Bronchial epithelial cell (primary cell): Measurements from ENCODE around the gene GPR21. TPM values are rescaled to one million over a fixed set of nuclear protein-coding genes. Genes with fewer than 3 reads are reported as not detected.

Experiments
- DNase-seq: peaks from one replicate; pipeline ENCODE4 v3.0.0-alpha.2; 2010; ENCODE audit warnings: low read depth
- FAIRE-seq: peaks from 2 replicates; lab custom pipeline; 2011; peaks lifted over from hg19 to GRCh38; lab: Jason Lieb, UNC
- H3K27me3 ChIP-seq: 2 replicates; pipeline ENCODE4 v1.5.1; 2011; ENCODE audit warnings: low read length; ENCODE audit not compliant: control insufficient read depth, insufficient read depth
- H3K36me3 ChIP-seq: 2 replicates; pipeline ENCODE4 v1.5.1; 2011; ENCODE audit warnings: low read length; ENCODE audit not compliant: control insufficient read depth, insufficient read depth
- H3K4me3 ChIP-seq: 2 replicates; pipeline ENCODE4 v1.5.1; 2011; ENCODE audit warnings: mild to moderate bottlenecking, low read depth, low read length, control low read depth
- total RNA-seq: library from RNA; depleted of rRNA; stranded (reverse); fragments of >200 nt; gene quantifications from 2 replicates; pipeline ENCODE4 v1.2.1, GENCODE V29; 2014
- TF ChIP-seq, protein P1 (sequence below): IDR thresholded peaks from 2 replicates; pipeline ENCODE4 v1.5.1; 2011; ENCODE audit warnings: mild to moderate bottlenecking, moderate library complexity, low read length, control low read depth, inconsistent platforms; ENCODE audit not compliant: insufficient read depth, severe bottlenecking

The GPR21 gene
- total RNA-seq, 1 donor from 2014 or later, result 1.3 TPM

DNA sequence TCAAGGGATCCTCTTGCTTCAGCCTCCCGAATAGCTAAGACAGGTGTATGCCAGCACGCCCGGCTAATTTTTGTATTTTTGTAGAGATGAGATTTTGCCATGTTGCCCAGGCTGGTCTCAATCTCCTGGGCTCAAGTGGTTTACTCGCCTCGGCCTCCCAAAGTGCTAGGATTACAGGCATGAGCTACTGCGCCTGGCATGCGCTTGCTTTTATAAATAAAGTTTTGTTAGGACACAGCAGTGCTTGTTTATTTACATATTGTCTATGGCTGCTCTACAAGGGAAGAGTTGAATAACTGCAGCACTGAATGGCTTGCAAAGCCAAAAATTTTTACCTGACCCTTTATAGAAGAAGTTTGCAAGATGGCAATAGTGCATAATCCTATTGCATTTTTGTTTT lies 27.7 kb downstream of the GPR21 start:
- no peak for DNase-seq
- no peak overlapping the region for H3K4me3 ChIP-seq
- no peak for FAIRE-seq
- TF ChIP-seq, protein P1, sequence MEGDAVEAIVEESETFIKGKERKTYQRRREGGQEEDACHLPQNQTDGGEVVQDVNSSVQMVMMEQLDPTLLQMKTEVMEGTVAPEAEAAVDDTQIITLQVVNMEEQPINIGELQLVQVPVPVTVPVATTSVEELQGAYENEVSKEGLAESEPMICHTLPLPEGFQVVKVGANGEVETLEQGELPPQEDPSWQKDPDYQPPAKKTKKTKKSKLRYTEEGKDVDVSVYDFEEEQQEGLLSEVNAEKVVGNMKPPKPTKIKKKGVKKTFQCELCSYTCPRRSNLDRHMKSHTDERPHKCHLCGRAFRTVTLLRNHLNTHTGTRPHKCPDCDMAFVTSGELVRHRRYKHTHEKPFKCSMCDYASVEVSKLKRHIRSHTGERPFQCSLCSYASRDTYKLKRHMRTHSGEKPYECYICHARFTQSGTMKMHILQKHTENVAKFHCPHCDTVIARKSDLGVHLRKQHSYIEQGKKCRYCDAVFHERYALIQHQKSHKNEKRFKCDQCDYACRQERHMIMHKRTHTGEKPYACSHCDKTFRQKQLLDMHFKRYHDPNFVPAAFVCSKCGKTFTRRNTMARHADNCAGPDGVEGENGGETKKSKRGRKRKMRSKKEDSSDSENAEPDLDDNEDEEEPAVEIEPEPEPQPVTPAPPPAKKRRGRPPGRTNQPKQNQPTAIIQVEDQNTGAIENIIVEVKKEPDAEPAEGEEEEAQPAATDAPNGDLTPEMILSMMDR, result no peak
- no peaks in the 10 kb centered on the region for H3K27me3 ChIP-seq
- H3K36me3 ChIP-seq, result no peaks in the 10 kb centered on the region

GRCh38 chr9:123062351-123063176 lies 29.1 kb downstream of the GPR21 start:
- DNase-seq, result no peak
- Histone ChIP-seq H3K4me3 (no peak overlapping the region), H3K27me3 (no peaks in the 10 kb centered on the region), H3K36me3 (no peaks in the 10 kb centered on the region)
- FAIRE-seq, result no peak
- TF ChIP-seq, protein P1, result no peak

DNA sequence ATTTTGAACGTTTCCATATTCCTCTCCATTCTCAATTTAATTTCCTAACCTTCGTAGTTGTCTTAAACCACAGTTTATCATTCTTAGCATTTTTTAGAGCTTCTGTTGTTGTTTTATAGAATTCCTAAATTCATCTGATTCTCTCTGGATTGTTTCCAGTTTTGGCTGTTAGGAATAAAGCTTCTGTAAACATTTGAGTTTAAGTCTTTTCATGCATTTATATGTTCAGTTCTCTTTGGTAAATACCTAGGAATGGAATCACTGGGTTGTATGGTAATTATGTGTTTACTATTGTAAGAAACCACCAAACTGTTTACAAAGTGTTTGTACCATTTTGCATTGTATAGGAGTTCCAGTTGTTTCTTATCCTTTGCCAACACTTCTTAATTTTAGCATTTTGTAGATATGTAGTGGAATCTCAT lies 29.7 kb downstream of the GPR21 start:
- H3K27me3 ChIP-seq, result no peaks in the 10 kb centered on the region
- TF ChIP-seq, protein P1, result no peak
- no peak for FAIRE-seq
- DNase-seq, result no peak
- no peaks in the 10 kb centered on the region for H3K36me3 ChIP-seq
- H3K4me3 ChIP-seq, result no peak overlapping the region

- Histone ChIP-seq H3K4me3 (no peak overlapping the region), H3K27me3 (no peaks in the 10 kb centered on the region), H3K36me3 (no peaks in the 10 kb centered on the region)
- TF ChIP-seq, protein P1, result no peak
- DNase-seq, result no peak
- no peak for FAIRE-seq
Measured at GRCh38 chr9:123063896-123064295, 30.4 kb downstream of the GPR21 start.

- H3K27me3 ChIP-seq, result no peaks in the 10 kb centered on the region
- TF ChIP-seq, protein P1, result no peak
- H3K4me3 ChIP-seq, result no peak overlapping the region
- no peaks in the 10 kb centered on the region for H3K36me3 ChIP-seq
- FAIRE-seq, result no peak
- no peak for DNase-seq
Measured at GRCh38 chr9:123064716-123065115, 31.2 kb downstream of the GPR21 start.
